GM18519 (cell line): ENCODE results near the gene GFER.
"Not testable (repeated sequence)": the region's sequence is repeated elsewhere in the genome, so short reads cannot be mapped to it uniquely, and the experiment has no call there.

Source experiments
- ATAC-seq: cut with Tn5 transposase; IDR thresholded peaks from one replicate; pipeline ENCODE4 v1.9.1; 2021; ENCODE audit warnings: mild to moderate bottlenecking, moderate library complexity; ENCODE audit not compliant: unreplicated experiment, low FRiP score

GFER gene

DNA sequence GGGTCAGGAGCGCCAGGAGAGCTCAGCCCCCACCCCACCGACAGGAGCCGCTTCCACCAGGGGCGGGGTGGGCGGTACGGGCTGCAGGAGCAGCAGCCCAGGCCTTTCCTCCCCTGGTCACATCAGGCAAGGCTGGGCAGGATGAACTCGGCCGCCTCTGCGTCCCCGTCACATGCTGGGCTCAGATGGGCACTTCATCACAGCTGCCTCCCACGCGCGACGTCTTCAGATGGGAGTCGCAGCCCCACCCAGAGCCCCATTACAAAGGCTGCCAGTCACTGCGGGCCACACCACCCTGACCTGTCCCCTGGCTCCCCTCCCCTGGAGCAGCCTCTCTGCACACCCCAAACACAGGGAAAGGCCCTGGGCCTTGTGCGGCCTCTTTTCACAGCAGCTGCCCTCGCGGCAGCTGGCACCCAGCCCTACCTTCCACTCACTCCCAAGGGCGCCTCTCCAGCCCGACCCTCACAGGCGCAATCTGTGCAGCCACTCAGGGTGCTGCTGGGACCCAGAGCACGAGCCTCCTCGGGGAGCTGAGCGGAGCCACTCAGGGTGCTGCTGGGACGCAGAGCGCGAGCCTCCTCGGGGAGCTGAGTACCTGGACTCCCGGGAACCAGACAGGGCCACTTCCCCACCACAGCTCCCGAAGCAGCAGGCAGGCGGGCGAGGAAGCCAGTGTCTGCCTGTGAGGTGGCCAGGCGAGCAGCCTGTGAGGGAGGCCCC, 21.0 kb downstream of the GFER start:
- ATAC-seq = no peak

GRCh38 chr16:2005646-2006045, 21.7 kb downstream of the GFER start:
- ATAC-seq = no peak

DNA sequence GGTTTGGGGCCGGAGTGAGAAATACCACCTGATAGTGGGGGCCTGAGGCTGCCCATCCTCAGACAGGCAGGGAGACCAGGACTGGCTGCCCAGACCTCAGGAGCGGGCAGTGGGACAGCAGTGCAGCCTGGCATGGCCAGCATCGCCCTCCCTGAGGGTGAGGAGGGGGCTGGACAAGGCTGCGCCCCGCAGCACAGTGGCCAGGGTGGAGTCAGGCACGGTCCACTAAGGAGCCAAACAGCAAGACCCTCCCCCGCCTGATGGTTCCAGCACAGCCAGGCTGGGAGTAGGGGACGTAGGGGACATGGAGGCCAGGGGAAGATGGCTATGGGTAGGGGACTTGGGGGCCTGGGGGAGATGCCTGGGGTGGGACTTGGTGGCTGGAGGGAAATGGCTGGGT, 22.3 kb downstream of the GFER start:
- no peak for ATAC-seq

DNA sequence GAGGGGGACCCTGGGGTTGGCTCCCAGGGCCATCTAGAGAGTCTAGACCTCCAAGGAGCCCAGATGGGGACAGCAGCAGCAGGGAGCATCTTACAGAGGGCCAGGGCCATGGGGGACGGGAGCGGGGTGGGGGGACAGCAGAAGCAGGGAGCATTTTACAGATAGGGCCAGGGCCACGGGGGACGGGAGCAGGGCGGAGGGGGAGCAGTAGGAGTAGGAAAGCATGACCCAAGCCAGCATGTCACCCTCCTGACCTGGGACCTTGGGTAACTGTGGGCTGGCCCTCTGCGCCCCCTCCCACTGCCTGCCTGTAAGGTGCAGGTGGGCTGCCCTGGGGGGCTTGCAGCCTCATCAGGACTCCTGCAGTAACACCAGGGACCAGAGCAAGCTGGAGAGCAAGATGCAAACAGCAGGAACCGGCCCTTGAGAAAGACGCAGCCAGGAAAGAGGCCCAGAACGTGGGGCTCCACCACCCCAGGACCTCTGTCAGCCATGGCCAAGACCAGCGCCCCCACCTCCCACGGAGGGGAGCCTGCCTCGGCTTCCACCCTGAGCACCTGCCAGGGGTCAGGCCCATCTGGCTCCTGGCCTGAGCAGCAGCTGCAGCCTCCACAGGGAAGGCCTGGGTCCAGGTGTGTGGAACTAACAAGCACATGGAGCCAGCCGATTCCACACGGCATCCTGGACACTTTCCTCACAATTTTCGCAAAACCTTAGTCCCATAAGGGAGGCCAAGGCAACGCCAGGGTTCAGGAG, 23.3 kb downstream of the GFER start:
- no peak for ATAC-seq

GRCh38 chr16:2008009-2008526, 24.1 kb downstream of the GFER start:
- ATAC-seq = no peak

DNA sequence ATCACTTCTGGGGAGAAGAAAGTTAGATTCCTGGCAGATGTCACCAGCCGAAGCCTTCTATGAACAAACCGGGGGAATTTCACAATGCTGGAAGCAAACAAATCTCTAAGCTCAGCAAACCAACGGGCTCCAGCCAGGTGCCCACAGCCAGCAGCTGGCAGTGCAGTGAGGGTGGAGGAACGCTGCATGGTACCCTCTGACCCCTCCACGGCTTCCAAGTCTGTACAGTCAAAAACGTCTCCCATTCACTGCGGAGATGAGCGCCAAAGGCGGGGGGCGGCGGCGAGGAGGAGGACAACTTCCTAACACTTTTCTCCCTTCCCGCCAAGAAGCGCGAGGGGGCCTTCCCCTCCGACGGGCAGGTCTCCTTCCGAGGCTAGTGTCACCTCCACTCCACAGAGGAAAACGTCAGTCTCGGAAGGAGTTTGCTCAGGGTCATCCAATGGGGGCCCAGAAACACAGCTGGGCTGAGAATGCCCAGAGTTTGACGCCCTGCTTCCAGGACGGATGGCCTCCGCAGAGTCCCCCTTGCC, 24.7 kb downstream of the GFER start:
- no peak for ATAC-seq

DNA sequence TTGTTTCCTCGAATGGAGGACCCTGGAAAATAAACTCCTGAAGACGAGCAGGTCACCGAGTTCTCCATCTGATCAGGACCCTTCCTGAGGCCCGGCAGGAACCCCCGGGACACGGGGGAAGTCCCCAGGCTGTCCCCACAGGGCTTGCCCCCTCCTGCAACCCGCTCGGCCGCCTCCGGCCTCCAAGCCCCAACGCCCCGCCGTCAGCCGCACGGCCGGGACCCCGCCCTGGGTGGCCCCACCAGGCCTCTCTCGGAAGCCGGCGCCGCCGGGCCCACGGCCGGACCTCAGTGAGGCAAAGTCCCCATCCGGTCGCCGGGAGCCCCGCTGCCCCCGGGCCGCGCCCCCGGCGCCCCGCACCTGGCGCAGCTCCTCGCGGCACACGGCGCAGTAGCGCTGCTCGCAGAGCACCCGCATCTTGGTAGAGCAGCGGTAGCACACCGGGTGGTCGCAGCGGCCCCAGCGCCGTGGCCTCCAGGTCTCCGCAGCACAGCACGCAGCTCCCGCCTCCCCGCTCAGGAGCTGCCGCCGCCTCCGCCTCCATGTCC, 25.2 kb downstream of the GFER start:
- peak; percentile 17 for ATAC-seq

GRCh38 chr16:2009791-2010510, 26.0 kb downstream of the GFER start, which contains the start of gene ZNF598:
ZNF598 (minus strand) TSS chr16:2009821.
- ATAC-seq = peak; percentile 49

DNA sequence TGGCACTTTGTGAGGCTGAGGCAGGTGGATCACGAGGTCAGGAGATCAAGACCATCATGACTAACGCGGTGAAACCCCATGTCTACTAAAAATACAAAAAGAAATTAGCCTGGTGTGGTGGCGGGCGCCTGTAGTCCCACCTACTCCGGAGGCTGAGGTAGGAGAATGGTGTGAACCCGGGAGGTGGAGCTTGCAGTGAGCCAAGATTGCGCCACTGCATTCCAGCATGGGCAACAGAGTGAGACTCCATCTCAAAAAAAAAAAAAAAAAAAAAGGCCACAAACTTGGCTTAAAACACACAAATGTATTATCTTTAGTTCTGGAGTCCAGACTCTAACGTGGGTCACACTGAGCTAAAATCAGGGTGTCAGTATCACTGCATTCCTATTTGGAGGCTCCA, 27.7 kb downstream of the GFER start:
- not testable (repeated sequence) for ATAC-seq

DNA sequence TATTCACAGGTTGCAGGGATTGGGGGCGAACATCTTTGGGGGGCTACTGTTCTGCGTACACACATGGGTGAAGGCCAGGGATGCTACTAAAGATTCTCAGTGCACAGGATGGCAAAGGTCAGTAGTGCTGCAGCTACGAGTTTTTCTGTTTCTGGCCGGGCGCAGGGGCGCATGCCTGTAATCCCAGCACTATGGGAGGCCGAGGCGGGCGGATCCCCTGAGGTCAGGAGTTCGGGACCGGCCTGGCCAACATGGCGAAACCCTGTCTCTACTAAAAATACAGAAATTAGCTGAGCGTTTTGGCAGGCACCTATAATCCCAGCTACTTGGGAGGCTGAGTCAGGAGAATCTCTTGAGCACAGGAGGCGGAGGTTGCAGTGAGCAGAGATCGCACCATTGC, 29.5 kb downstream of the GFER start:
- no peak for ATAC-seq

DNA sequence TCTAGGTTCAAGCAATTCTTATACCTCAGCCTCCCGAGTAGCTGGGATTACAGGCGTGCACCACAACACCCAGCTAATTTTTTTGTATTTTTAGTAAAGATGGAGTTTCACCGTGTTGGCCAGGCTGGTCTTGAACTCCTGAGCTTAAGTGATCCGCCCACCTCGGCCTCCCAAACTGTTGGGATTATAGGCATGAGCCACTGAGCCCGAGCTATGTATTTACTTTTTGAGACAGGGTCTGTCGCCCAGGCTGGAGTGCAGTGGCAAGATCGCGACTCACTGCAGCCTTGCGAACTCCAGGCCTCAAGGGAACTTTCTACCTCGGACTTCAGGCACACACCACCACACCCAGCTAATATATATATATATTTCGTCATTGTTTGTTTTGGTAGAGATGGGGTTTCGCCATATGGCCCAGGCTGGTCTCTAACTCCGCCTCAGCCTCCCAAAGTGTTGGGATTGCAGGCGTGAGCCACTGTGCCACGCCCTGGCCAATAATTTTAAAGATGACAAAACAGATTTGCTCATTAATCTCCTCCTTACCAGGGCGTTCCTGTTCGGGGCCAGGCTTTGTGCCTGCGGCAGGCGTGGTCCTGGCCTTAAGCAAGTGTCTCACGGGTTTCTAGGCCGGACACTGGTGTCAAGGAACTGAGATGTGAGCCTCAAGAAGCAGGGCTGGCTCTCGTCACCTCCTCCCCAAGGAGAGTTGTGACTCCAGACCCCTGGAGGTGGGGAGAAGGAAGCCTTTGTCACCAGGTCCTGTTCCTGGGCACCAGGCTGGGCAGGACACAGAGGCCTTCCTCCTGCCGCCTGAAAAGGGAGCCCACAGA, 31.3 kb downstream of the GFER start:
- no peak for ATAC-seq

DNA sequence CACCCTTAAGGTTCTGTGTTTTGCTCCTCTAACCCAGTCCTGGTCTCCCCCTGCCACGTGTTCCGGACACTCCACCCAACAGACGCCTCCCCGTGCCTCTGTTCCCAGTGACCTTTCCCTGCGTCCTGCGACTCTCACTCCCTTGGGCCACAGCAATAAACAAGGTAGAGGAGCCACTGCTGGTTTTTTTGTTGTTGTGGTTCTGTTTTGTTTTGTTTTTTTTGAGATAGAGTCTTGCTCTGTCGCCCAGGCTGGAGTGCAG, 31.9 kb downstream of the GFER start:
- no peak for ATAC-seq

DNA sequence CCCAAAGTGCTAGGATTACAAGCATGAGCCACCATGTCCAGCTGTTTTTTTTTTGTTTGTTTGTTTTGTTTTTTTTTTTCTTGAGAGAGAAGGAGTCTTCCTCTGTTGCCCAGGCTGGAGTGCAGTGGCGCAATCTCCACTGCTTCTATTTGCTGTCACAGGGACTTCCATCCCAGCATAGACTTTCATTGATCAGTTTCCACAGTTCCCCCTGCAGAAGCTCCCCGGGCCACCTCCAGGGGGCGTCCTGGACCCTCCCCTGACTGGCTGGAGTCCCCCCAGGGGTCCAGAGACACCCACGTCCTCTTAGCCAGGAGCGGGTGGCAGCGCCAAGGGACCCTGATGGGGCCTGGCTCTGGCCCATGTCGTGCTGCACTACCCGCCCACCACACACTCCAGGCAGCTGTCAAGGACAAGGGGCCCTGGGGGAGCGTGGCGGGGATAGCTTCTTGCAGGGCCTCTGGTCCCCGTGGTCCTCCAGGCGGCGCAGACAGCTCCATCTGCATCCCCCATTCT, 32.5 kb downstream of the GFER start:
- no peak for ATAC-seq

DNA sequence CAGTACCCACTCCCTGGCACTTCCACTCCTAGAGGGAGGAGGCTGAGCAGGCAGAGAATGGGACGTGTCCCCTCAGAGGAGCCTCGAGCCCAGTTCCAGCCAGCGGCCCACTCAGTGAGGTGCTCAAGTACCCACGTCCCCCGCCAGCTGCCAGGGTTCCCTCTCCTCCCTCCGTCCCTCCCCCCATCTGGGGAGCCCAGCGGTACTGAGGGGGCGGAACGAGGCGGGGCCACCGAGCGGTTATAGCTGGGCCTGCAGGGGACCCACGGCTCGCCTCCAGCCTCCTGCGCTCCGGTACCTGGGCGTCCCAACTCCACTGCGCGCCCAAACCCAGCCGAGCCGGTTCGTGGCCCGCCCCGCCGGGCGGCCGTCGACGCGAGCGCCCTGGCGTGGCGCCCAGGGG, 35.5 kb downstream of the GFER start, which contains the start of gene NPW:
Gene NPW (plus strand): TSS at position 268 of the 403 bp plus-strand sequence.
- ATAC-seq = no peak

- ATAC-seq = no peak
Observed at GRCh38 chr16:2019921-2020831, 36.2 kb downstream of the GFER start.

DNA sequence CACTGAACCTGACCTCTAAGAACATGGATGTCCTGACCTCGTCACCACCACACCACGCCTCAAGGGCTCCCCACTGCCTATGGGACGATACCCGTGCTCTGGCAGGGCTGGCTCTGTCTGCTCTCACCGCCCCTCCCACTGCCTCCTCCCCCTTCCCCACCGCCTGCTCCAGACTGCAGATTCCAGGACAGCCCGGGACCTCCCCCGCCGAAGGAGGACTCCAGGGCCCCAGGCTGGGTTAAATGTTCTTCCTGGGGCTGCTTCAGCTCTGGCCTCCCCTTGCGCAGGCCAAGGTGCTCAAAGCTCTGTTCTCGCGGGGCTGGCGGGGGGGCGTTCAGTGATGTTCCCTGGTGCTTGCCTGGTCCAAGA, 38.7 kb downstream of the GFER start:
- ATAC-seq = no peak

- peak; percentile 81 for ATAC-seq
Observed at GRCh38 chr16:2023092-2024031, 39.4 kb downstream of the GFER start.

DNA sequence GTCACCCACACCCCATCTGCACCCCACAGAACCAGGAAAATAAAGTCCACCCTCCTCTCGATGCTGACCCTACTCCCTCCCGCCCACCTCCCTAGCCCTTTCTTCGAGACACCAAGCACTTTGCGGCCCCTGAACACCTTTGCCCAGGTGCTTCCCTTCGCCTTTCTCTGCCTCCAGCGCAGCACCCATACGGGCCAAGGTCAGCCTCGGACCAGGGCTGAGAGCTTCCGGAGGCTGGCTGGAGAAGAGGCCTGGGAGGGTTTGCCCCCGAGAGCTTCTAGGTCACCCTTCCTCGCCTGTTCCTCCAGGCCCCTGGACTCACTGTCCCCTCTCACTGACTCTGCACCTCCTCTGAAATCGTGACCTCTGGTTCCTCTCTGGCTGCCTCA, 40.0 kb downstream of the GFER start:
- ATAC-seq = no peak
